HG03558 (cell line): Measurements from ENCODE around the gene NNMT.

Experiments used
- ATAC-seq: cut with Tn5 transposase; IDR thresholded peaks from one replicate; pipeline ENCODE4 v1.9.1; 2021; ENCODE audit warnings: moderate number of reproducible peaks; ENCODE audit not compliant: unreplicated experiment; ENCODE audit errors: extremely low read depth

The NNMT gene

GRCh38 chr11:114295676-114296604 lies at the start of gene NNMT:
TSS of gene NNMT (plus strand) at chr11:114296399. CDS start at chr11:114296557, 158 bp downstream.
- no peak for ATAC-seq

GRCh38 chr11:114247070-114247789 lies 49.0 kb upstream of the NNMT start:
- no peak for ATAC-seq

- no peak for ATAC-seq
Measured at GRCh38 chr11:114250180-114250579, 46.0 kb upstream of the NNMT start.

GRCh38 chr11:114250993-114251814 lies 45.0 kb upstream of the NNMT start:
- no peak for ATAC-seq

GRCh38 chr11:114251815-114252337 lies 44.3 kb upstream of the NNMT start:
- no peak for ATAC-seq

GRCh38 chr11:114252767-114253166 lies 43.4 kb upstream of the NNMT start:
- ATAC-seq = no peak

- no peak for ATAC-seq
Measured at GRCh38 chr11:114253771-114254170, 42.4 kb upstream of the NNMT start.

- no peak for ATAC-seq
Measured at GRCh38 chr11:114254571-114255146, 41.5 kb upstream of the NNMT start.

GRCh38 chr11:114255289-114255688 lies 40.9 kb upstream of the NNMT start:
- no peak for ATAC-seq

GRCh38 chr11:114256176-114256966 lies 39.8 kb upstream of the NNMT start:
- no peak for ATAC-seq

- no peak for ATAC-seq
Measured at GRCh38 chr11:114256967-114257286, 39.3 kb upstream of the NNMT start.

- no peak for ATAC-seq
Measured at GRCh38 chr11:114257621-114258558, 38.3 kb upstream of the NNMT start.

- ATAC-seq = no peak
Measured at GRCh38 chr11:114258696-114259095, 37.5 kb upstream of the NNMT start.

- ATAC-seq = no peak
Measured at GRCh38 chr11:114259124-114259526, 37.1 kb upstream of the NNMT start.

GRCh38 chr11:114259551-114259983 lies 36.6 kb upstream of the NNMT start:
- no peak for ATAC-seq

GRCh38 chr11:114260077-114260476 lies 36.1 kb upstream of the NNMT start:
- no peak for ATAC-seq

GRCh38 chr11:114260483-114260882 lies 35.7 kb upstream of the NNMT start:
- ATAC-seq = no peak

- ATAC-seq = no peak
Measured at GRCh38 chr11:114261791-114262190, 34.4 kb upstream of the NNMT start.
